ENCODE measurements around the gene RO60. TPM values are rescaled to one million over a fixed set of nuclear protein-coding genes. Genes with fewer than 3 reads are reported as not detected.
A peak's percentile ranks its signal among the peaks of the same experiment; 100 is the strongest.

Gene RO60
- total RNA-seq, 1 experiment from 2014 or later = 69.5 TPM

DNA sequence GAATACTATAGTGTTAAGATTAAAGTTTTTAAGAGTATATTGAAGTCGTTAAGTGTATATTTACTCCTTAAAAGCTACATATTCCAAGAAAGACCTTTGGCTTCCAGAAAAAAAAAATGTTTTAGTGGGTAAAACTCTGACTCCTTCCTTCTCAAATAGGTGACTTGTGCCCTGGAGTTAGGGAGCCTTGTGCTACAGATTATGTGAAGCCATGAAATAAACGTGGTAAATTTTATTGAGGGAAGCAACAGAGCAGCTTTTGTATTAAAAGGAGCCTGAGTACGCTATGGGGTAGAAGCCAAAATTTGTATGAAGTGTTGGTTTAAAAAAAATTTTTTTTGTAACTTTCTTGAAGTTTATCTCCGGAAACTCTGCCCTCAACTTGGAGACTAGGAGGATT lies 994 bp downstream of the RO60 start:
- H3K9me2 ChIP-seq (ENCODE audit: insufficient read depth) = no peaks in the 10 kb centered on the region
- H3K9ac ChIP-seq (ENCODE audit: low read length) = peak overlapping the region; percentile 93
- H3K36me3 ChIP-seq (ENCODE audit: control insufficient read depth in 1 of 2, insufficient read depth in 2 of 2, low read length in 2 of 2) = no peaks in the 10 kb centered on the region; a peak in 1 of 4 replicates
- peak overlapping the region; percentile 45 for H2AFZ ChIP-seq (ENCODE audit: low read depth, low read length, poor library complexity, severe bottlenecking)
- CTCF ChIA-PET = no interaction called here
- no peak for ATAC-seq
- no peaks in the 10 kb centered on the region for H3K27me3 ChIP-seq (ENCODE audit: insufficient read depth, low read length)
- H3K27ac ChIP-seq (ENCODE audit: low read depth, low read length) = peak overlapping the region; percentile 93; the same call in 1 of the 2 replicates
- DNase-seq (ENCODE audit: low read depth, low spot score) = no peak
- RAD21 ChIA-PET (ENCODE audit: low non-redundant PET in 1 of 2, low total read pairs in 2 of 2, uncharacterized antibody in 2 of 2, unreplicated experiment in 2 of 2) = no interaction called here
- peaks cover 11 to 25% of the 10 kb centered on the region in 2 experiments; a peak in 3 of 4 replicates for H3K4me1 ChIP-seq (ENCODE audit: control insufficient read depth in 1 of 2, insufficient read depth in 2 of 2, low read length in 2 of 2)
- TF ChIP-seq, protein P1, sequence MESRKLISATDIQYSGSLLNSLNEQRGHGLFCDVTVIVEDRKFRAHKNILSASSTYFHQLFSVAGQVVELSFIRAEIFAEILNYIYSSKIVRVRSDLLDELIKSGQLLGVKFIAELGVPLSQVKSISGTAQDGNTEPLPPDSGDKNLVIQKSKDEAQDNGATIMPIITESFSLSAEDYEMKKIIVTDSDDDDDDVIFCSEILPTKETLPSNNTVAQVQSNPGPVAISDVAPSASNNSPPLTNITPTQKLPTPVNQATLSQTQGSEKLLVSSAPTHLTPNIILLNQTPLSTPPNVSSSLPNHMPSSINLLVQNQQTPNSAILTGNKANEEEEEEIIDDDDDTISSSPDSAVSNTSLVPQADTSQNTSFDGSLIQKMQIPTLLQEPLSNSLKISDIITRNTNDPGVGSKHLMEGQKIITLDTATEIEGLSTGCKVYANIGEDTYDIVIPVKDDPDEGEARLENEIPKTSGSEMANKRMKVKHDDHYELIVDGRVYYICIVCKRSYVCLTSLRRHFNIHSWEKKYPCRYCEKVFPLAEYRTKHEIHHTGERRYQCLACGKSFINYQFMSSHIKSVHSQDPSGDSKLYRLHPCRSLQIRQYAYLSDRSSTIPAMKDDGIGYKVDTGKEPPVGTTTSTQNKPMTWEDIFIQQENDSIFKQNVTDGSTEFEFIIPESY (IDR thresholded peaks at IDR 0.05; ENCODE audit: extremely low read depth, insufficient replicate concordance, low read length) = no peak
- TF ChIP-seq, protein P2, sequence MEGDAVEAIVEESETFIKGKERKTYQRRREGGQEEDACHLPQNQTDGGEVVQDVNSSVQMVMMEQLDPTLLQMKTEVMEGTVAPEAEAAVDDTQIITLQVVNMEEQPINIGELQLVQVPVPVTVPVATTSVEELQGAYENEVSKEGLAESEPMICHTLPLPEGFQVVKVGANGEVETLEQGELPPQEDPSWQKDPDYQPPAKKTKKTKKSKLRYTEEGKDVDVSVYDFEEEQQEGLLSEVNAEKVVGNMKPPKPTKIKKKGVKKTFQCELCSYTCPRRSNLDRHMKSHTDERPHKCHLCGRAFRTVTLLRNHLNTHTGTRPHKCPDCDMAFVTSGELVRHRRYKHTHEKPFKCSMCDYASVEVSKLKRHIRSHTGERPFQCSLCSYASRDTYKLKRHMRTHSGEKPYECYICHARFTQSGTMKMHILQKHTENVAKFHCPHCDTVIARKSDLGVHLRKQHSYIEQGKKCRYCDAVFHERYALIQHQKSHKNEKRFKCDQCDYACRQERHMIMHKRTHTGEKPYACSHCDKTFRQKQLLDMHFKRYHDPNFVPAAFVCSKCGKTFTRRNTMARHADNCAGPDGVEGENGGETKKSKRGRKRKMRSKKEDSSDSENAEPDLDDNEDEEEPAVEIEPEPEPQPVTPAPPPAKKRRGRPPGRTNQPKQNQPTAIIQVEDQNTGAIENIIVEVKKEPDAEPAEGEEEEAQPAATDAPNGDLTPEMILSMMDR (IDR thresholded peaks at IDR 0.05 in 2 of 3, conservative IDR thresholded peaks at IDR 0.05 in 1 of 3; ENCODE audit: borderline replicate concordance in 1 of 3, insufficient read depth in 1 of 3, low read depth in 2 of 3, low read length in 2 of 3) = no peak
- TF ChIP-seq EGR1 (IDR thresholded peaks at IDR 0.05; ENCODE audit: low read depth) (no peak), CEBPB (IDR thresholded peaks at IDR 0.05; ENCODE audit: low read depth) (no peak), SIN3A (IDR thresholded peaks at IDR 0.05; ENCODE audit: low read depth) (no peak), SP1 (IDR thresholded peaks at IDR 0.05; ENCODE audit: low read depth) (no peak), CBX3 (IDR thresholded peaks at IDR 0.05; ENCODE audit: low read depth) (no peak), EZH2 (IDR thresholded peaks at IDR 0.05) (no peak)
- no peaks in the 10 kb centered on the region for H3K9me3 ChIP-seq (ENCODE audit: control insufficient read depth in 1 of 2, insufficient read depth in 1 of 2, low read depth in 1 of 2, low read length in 2 of 2)
- POLR2A ChIA-PET = no interaction called here
- peak overlapping the region; percentile 74 for H3K4me2 ChIP-seq (ENCODE audit: low read length)
- peaks cover 97% of the 10 kb centered on the region for H3K79me2 ChIP-seq (ENCODE audit: insufficient read depth, low read length)
- peaks cover 7% of the 10 kb centered on the region; the same call in 1 of the 2 replicates for H4K20me1 ChIP-seq (ENCODE audit: insufficient read depth)
- intact Hi-C loops (cut with micrococcal nuclease) = no loop called here
- TSS peak; percentile 49 for BruUV-seq (replicated peaks)
- H3K4me3 ChIP-seq (replicated peaks in 1 of 2; ENCODE audit: low read depth in 1 of 2, low read length in 2 of 2) = peak overlapping the region; percentile 77 to 92

Measured in HCT116 (cell line).